Calu3 (cell line): ENCODE results near the gene SIRPA. TPM values are rescaled to one million over a fixed set of nuclear protein-coding genes. Genes with fewer than 3 reads are reported as not detected.

Experiments used
- BruUV-seq: library from RNA; stranded (reverse); fragments of 400-500 nt; replicated peaks from 2 replicates; lab custom pipeline; 2021; lab: Mats Ljungman, UMichigan
- CTCF ChIA-PET: fragments of 300-600 bp; sonication (Branson Sonifier 250); formaldehyde crosslinking; loops from one replicate; lab custom pipeline; 2022; ENCODE audit warnings: antibody characterized with exemption; lab: Charles Lee
- DNase-seq: peaks from one replicate; pipeline ENCODE4 v3.0.0; 2022
- H3K27ac Mint-ChIP-seq: one replicate; pipeline ENCODE4 v1.8.0; 2022; ENCODE audit warnings: mixed read lengths; ENCODE audit not compliant: unreplicated experiment
- H3K27me3 Mint-ChIP-seq: one replicate; pipeline ENCODE4 v1.8.0; 2022; ENCODE audit warnings: mixed read lengths; ENCODE audit not compliant: unreplicated experiment
- H3K36me3 Mint-ChIP-seq: one replicate; pipeline ENCODE4 v1.8.0; 2022; ENCODE audit warnings: mild to moderate bottlenecking, moderate library complexity, mixed read lengths; ENCODE audit not compliant: insufficient read depth, unreplicated experiment
- H3K4me1 Mint-ChIP-seq: one replicate; pipeline ENCODE4 v1.8.0; 2022; ENCODE audit warnings: mild to moderate bottlenecking, low read depth, mixed read lengths; ENCODE audit not compliant: unreplicated experiment
- H3K4me3 Mint-ChIP-seq: one replicate; pipeline ENCODE4 v1.8.0; 2022; ENCODE audit warnings: mild to moderate bottlenecking, low read depth, moderate library complexity, mixed read lengths; ENCODE audit not compliant: unreplicated experiment
- H3K9me3 Mint-ChIP-seq: one replicate; pipeline ENCODE4 v1.8.0; 2022; ENCODE audit warnings: low read depth, mixed read lengths; ENCODE audit not compliant: unreplicated experiment
- intact Hi-C: fragments of 100-400 bp; cut with micrococcal nuclease; formaldehyde crosslinking; loops from one replicate; pipeline ENCODE4 v1.10.0; 2022; ENCODE audit not compliant: unreplicated experiment
- total RNA-seq: library from RNA; stranded (reverse); gene quantifications from 2 replicates; pipeline ENCODE4 v1.2.3, GENCODE V29; 2022
- TF ChIP-seq, protein P1 (sequence below): fragments of 200-600 bp; IDR thresholded peaks from one replicate; pipeline ENCODE4 v1.8.0; 2022; ENCODE audit warnings: antibody characterized with exemption; ENCODE audit not compliant: unreplicated experiment

SIRPA gene
- total RNA-seq, 1 experiment from 2014 or later = 24.0 TPM

DNA sequence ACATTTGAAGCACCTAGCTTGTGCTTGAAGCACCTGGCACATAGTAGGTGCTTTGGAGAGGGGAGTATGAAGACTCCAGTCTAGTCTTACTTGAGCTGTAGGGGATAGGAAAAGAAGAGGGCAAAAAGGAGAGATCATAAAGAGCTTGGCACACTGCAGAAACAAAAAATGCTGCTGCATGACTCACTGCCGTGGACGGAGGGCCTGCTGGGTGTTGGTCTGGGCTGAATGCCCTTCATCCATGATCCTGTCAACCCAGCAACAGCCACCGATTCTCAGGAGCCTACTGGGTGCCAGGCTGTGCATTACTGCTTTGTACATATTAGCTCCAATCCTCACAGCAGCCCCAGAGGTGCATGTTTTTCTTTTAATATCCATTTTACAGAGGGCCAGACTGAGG lies 92.6 kb downstream of the SIRPA start:
- Mint-ChIP-seq H3K27me3 (peaks cover 86% of the 10 kb centered on the region), H3K9me3 (no peaks in the 10 kb centered on the region), H3K27ac (no peak overlapping the region), H3K36me3 (no peaks in the 10 kb centered on the region), H3K4me3 (no peak overlapping the region), H3K4me1 (no peaks in the 10 kb centered on the region)
- CTCF ChIA-PET = no interaction called here
- TF ChIP-seq, protein P1, sequence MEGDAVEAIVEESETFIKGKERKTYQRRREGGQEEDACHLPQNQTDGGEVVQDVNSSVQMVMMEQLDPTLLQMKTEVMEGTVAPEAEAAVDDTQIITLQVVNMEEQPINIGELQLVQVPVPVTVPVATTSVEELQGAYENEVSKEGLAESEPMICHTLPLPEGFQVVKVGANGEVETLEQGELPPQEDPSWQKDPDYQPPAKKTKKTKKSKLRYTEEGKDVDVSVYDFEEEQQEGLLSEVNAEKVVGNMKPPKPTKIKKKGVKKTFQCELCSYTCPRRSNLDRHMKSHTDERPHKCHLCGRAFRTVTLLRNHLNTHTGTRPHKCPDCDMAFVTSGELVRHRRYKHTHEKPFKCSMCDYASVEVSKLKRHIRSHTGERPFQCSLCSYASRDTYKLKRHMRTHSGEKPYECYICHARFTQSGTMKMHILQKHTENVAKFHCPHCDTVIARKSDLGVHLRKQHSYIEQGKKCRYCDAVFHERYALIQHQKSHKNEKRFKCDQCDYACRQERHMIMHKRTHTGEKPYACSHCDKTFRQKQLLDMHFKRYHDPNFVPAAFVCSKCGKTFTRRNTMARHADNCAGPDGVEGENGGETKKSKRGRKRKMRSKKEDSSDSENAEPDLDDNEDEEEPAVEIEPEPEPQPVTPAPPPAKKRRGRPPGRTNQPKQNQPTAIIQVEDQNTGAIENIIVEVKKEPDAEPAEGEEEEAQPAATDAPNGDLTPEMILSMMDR = no peak
- intact Hi-C loops = no loop called here
- BruUV-seq = no TSS peak
- DNase-seq = no peak

Other genes starting within 250 kb of the SIRPA start
- not detected in 2 replicates for gene SIRPG, start 237.6 kb upstream of the SIRPA start, total RNA-seq
- not detected in 2 replicates for gene PDYN, start 98.7 kb downstream of the SIRPA start, total RNA-seq
- 16.5 and 20.1 TPM in 2 replicates for gene STK35, start 206.4 kb downstream of the SIRPA start, total RNA-seq